LNCAP (cell line): ENCODE data around the gene PALLD.

Experiments
- TF ChIP-seq, protein P1 (sequence below): fragments of 450-650 bp; IDR thresholded peaks from 2 replicates; pipeline ENCODE4 v1.5.1; 2017; ENCODE audit warnings: mild to moderate bottlenecking

PALLD gene

DNA sequence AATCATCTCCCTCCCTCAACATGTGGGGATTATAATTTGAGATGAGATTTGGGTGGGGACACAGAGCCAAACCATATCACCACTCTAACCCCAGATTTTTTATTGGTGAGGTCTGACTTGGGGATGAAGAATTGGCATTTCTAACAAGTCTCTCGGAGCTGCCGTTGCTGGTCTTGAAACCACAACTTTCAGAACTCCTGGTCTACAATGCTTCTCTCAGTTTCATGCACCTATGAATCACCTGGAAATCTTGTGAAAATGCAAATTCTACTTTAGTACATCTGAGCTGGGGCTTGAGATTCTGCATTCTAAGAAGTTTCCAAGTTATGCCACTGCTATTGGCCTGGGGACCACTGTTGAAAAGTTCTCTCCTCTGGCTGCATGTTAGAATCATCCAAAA lies 78.6 kb downstream of the PALLD start:
- TF ChIP-seq, protein P1, sequence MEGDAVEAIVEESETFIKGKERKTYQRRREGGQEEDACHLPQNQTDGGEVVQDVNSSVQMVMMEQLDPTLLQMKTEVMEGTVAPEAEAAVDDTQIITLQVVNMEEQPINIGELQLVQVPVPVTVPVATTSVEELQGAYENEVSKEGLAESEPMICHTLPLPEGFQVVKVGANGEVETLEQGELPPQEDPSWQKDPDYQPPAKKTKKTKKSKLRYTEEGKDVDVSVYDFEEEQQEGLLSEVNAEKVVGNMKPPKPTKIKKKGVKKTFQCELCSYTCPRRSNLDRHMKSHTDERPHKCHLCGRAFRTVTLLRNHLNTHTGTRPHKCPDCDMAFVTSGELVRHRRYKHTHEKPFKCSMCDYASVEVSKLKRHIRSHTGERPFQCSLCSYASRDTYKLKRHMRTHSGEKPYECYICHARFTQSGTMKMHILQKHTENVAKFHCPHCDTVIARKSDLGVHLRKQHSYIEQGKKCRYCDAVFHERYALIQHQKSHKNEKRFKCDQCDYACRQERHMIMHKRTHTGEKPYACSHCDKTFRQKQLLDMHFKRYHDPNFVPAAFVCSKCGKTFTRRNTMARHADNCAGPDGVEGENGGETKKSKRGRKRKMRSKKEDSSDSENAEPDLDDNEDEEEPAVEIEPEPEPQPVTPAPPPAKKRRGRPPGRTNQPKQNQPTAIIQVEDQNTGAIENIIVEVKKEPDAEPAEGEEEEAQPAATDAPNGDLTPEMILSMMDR, result no peak

DNA sequence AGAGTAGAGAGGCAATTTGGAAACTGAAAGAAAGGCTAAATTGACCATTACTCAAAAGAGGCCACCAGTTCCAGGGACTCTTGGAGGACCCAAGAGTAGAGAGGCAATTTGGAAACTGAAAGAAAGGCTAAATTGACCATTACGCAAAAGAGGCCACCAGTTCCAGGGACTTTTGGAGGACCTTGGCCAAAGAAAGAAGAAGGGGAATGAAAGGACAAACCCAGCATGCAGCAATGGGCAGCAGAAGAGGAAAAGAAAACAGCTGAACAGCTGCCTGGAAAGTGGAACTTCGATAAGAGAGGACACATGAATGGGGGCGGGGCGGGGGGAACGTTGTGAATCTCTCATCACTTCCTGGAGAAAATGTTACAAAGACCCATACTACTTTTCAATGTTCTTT lies 80.8 kb downstream of the PALLD start:
- TF ChIP-seq, protein P1, result no peak

DNA sequence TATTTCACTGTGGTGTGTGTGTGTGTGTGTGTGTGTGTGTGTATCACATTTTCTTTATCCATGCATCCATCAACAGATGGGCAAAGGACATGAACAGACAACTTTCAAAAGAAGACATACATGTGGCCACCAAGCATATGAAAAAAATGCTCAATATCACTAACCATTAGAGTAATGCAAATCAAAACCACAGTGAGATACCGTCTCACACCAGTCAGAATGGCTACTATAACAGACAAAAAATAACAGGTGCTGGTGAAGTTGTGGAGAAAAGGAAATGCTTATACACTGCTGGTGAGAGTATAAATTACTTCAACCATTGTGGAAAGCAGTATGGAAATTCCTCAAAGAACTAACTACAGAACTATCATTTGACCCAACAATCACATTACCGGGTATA lies 83.4 kb downstream of the PALLD start:
- TF ChIP-seq, protein P1, result no peak

DNA sequence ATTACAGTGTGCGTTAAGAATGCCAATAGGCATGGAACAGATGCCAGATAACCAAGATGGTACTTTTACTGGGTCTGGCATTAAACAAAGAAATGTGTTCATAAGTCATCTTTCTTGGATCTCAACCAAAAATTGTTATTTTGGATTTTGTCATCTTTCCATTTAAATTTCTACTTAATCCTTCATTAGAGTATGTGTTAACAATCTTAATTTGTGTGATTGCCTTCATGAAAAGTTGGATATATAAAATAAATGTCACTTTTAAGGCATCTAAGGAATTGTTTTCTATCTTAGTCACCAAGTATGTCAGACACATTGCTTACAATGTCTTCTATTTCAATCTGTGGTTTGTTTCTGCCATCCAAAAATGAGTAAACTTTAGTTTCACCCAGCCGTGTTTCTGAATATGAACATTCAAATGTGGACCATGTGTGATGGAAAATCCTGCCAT lies 87.5 kb downstream of the PALLD start:
- TF ChIP-seq, protein P1, result no peak

DNA sequence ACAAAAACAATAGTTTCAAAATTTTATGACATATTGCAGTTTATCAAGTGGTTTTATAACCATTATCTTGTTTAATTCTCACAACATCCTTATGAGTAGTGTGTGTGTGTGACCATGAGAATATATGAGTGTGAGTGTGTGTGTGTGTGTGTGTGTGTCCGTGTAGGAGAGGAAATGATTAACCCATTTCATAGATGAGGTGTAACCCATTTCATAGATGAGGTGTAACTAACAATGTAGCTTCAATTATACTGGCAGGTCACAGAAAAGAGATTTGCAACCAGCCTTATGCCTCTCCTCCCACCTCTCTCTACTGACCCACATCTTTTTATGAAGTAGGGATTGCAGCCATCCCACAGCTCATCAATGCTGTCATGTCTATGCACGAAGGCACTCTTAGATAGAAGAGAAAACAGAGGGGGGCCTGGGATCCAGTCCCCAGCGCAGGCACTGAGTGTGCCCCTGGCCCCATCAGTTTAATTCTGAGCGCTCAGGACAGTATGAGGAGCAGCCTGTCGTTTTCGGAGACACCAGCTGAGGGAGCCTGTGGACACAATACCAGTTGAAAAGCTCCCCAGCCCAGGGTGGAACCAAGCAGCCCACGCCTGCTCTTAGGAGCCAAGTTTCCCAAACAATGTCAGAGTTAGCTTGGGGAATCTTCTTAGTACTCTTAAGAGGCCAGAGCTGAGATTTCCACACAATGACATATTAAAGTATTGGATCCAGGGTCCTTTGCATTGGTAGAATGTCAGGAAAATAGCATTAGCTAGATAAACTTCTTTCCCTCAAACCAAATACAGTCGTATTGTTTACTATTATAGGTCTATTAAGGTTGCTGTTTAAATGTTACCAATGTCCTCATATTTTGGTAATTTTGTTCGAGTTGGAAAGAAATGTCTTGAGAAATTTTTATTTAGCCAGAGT lies 88.6 kb downstream of the PALLD start:
- TF ChIP-seq, protein P1, result peak; percentile 63

DNA sequence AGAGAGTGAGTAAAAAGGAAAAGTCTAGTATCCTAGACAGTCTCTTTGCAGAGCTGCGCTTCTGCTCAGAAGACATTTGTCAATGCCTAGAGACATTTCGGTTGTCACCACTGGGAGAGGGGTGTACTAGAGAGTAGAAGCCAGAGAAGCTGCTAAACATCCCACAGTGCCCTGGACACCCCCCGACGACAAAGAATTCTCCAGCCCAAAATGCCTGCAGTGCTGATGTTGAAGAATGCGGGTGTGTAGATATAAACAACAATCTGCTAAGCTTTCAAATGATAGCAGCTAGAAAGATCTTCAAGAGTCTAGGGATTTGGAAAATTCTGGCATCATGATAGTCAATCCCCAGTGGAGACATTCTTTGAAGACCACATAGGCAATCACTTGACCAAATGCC lies 90.1 kb downstream of the PALLD start:
- TF ChIP-seq, protein P1, result no peak

DNA sequence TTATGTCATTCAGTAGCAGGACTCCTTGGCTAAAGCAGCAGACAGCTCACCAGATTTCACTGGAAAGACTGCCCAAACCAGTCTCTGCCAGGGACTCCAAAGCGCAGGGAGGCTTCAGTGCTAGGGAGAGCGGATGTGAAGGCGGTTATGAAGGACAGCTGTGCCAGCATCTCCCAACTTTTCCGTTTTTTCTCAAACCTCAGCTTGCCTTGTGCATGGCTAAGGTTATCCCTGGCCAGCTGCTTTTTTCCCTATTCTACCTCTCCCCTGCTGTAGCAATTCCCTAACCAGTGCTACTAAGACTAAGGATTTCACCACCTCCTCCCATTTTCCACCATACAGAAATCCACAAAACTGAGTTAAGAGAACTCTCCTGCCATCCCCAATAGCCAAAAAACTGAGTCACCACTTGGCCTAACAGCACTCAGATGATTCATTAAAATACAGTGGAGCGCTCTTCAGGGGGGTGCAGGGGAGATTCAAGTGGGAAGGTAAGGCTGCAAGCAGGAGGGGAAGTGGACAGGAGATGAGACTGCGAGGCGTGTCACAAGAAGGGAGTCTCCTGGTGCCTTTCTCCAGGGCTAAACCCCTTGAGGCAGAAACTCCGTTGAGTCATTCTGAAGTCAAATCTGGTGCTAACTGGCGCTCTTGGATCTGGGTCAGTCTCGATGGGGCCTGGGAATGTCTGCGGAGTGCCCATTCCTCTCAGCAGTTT lies 90.7 kb downstream of the PALLD start:
- TF ChIP-seq, protein P1, result no peak
